OCI-LY3 (cell line): ENCODE results near the gene PEX13.

Experiments
- H2AFZ ChIP-seq: fragments of 200-600, 300-600 bp; shearing (Covaris generic); 2 replicates; pipeline ENCODE4 v1.6.0; 2014; ENCODE audit warnings: antibody characterized with exemption, low read depth, low read length
- H3K27ac ChIP-seq: fragments of 200-600, 300-600 bp; sonication (generic); 2 replicates; pipeline ENCODE4 v1.5.1; 2014; ENCODE audit warnings: mild to moderate bottlenecking, low read length, moderate library complexity, mixed read lengths
- H3K27me3 ChIP-seq: fragments of 200-600, 300-600 bp; sonication (generic); 2 replicates; pipeline ENCODE4 v1.6.1; 2014; ENCODE audit warnings: low read depth, low read length, mixed read lengths
- H3K36me3 ChIP-seq: fragments of 200-600, 300-600 bp; sonication (generic); replicated peaks from 2 replicates; pipeline ENCODE3; 2014; ENCODE audit warnings: low read depth, low read length, mixed read lengths
- H3K4me1 ChIP-seq: fragments of 300-600, 200-600 bp; sonication (generic); 2 replicates; pipeline ENCODE4 v1.6.1; 2014; ENCODE audit warnings: low read length, mixed read lengths
- H3K4me2 ChIP-seq: fragments of 200-600, 300-600 bp; sonication (generic); 2 replicates; pipeline ENCODE4 v1.6.1; 2014; ENCODE audit warnings: low read length, mixed read lengths
- H3K4me3 ChIP-seq: fragments of 300-600, 200-600 bp; sonication (generic); 2 replicates; pipeline ENCODE4 v1.5.1; 2014; ENCODE audit warnings: antibody characterized with exemption, mild to moderate bottlenecking, low read length, moderate library complexity
- H3K79me2 ChIP-seq: fragments of 300-600, 200-600 bp; shearing (Covaris generic); 2 replicates; pipeline ENCODE4 v1.6.1; 2014; ENCODE audit warnings: mild to moderate bottlenecking, low read length, mixed read lengths
- H3K9ac ChIP-seq: fragments of 300-600, 200-600 bp; shearing (Covaris generic); 2 replicates; pipeline ENCODE4 v1.6.0; 2014; ENCODE audit warnings: mild to moderate bottlenecking, low read length, moderate library complexity
- H3K9me3 ChIP-seq: fragments of 200-600, 300-600 bp; shearing (Covaris generic); 2 replicates; pipeline ENCODE4 v1.6.1; 2014; ENCODE audit warnings: low read length, mixed read lengths; ENCODE audit not compliant: insufficient read depth
- H4K20me1 ChIP-seq: fragments of 200-600, 300-600 bp; sonication (generic); 2 replicates; pipeline ENCODE4 v1.6.1; 2016; ENCODE audit warnings: low read length, mixed read lengths; ENCODE audit not compliant: insufficient read depth
- EZH2phosphoT487 ChIP-seq: fragments of 200-600 bp; shearing (Covaris generic); IDR thresholded peaks from 2 replicates; pipeline ENCODE4 v1.6.1; 2018; ENCODE audit warnings: antibody characterized with exemption, mixed run types, low read depth
- TF ChIP-seq, protein P1 (sequence below): fragments of 200-600, 300-600 bp; sonication (generic); IDR thresholded peaks from 2 replicates; pipeline ENCODE4 v1.5.1; 2014; ENCODE audit warnings: antibody characterized with exemption, low read length, low read depth

PEX13 gene, protein sequence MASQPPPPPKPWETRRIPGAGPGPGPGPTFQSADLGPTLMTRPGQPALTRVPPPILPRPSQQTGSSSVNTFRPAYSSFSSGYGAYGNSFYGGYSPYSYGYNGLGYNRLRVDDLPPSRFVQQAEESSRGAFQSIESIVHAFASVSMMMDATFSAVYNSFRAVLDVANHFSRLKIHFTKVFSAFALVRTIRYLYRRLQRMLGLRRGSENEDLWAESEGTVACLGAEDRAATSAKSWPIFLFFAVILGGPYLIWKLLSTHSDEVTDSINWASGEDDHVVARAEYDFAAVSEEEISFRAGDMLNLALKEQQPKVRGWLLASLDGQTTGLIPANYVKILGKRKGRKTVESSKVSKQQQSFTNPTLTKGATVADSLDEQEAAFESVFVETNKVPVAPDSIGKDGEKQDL

DNA sequence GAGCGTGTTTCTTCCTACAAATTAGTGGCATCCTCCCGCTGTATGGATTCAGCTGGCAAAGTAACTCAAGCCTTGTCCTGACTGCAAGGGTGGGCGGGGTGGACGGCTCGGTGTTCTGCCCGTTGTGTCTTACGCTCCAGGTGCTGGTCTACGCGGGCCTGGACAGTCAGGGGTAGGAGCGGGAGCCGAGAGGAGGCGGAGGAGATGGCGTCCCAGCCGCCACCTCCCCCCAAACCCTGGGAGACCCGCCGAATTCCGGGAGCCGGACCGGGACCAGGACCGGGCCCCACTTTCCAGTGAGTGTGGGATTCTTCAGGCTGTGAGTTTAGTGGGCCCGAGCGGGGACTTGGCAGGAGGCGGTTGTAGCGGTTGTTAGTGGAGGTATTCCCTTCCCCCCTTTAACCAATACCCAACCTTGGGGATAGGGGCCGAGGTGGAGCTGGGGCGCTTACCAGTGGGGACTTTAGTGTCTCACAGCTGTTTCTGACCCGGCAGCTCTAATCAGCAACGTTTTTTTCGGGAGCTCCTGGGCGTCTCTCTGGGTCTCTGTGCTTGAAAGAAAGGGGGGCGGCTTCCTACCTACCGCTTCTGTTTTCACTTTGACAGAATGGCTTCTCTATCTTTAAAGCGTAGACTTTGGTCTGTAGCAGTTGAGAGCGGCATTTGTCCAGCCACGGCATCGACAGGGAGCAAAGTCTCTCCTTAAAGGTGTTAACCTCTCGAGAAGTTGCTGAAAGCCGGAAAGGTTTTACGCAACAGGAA, at the start of gene PEX13, which contains the start of gene PUS10:
PEX13 (plus strand) TSS at position 165 of the 762 bp plus-strand sequence; CDS start at position 205, 40 bp downstream.
PUS10 (minus strand) TSS at position 700 of the 762 bp plus-strand sequence. CDS start 6,365 bp downstream, outside the sequence.
- Histone ChIP-seq H3K4me2 (peak within 1 kb of the TSS; percentile 80), H3K27me3 (no peaks in the 10 kb centered on the region), H3K4me3 (peak within 1 kb of the TSS; percentile 95), H3K36me3 (peaks cover 5% of the 10 kb centered on the region), H2AFZ (peak within 1 kb of the TSS; percentile 95), H3K9me3 (no peaks in the 10 kb centered on the region), H3K27ac (peak within 1 kb of the TSS; percentile 88), H4K20me1 (no peaks in the 10 kb centered on the region), H3K9ac (peak within 1 kb of the TSS; percentile 92), H3K4me1 (peaks cover 20% of the 10 kb centered on the region), H3K79me2 (peaks cover 60% of the 10 kb centered on the region)
- TF ChIP-seq EZH2phosphoT487, result no peak
- TF ChIP-seq, protein P1, sequence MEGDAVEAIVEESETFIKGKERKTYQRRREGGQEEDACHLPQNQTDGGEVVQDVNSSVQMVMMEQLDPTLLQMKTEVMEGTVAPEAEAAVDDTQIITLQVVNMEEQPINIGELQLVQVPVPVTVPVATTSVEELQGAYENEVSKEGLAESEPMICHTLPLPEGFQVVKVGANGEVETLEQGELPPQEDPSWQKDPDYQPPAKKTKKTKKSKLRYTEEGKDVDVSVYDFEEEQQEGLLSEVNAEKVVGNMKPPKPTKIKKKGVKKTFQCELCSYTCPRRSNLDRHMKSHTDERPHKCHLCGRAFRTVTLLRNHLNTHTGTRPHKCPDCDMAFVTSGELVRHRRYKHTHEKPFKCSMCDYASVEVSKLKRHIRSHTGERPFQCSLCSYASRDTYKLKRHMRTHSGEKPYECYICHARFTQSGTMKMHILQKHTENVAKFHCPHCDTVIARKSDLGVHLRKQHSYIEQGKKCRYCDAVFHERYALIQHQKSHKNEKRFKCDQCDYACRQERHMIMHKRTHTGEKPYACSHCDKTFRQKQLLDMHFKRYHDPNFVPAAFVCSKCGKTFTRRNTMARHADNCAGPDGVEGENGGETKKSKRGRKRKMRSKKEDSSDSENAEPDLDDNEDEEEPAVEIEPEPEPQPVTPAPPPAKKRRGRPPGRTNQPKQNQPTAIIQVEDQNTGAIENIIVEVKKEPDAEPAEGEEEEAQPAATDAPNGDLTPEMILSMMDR, result no peak

DNA sequence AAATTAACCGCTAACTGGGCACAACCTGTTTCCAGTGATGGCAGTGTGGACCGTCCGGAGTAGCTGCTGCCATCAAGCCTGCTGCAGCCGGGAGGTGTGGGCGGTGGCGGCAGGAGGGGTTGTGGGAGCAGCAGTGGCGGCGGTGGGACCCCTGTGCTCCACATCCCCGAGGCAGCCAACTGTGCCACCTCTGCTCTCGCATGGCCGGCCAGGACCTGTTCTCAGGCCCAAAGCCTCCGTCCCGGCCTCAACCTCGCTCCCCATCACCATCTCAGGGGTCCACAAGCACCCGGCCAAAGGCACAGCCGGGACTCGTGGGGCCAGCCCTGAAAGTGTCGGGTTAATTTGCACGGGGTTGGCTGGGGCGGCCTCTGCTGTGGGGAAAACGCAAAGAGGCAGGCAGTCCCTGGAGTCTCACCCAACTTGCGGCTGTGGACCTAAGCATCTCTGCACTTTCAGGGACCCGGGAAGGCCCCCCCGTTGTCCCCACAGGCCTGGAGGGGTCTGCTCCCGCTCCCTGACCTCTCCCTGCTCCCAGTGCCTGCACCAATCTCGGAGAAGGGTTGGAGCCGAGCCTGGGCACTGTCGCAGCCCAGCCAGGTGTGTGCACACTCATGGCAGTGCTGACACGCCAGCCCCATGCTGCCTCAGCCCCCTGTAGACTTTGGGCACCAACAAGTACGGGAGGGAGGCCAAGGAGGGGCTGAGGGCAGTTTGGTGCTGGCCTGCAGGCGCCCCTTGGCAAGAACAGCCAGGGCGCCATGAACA, 44.4 kb upstream of the PEX13 start:
- Histone ChIP-seq H3K9ac (peak overlapping the region; percentile 38; the same call in 1 of the 2 replicates), H3K4me3 (peak overlapping the region; percentile 64), H3K4me1 (peaks cover 55% of the 10 kb centered on the region), H3K27me3 (peaks cover 16% of the 10 kb centered on the region), H3K36me3 (no peaks in the 10 kb centered on the region), H3K9me3 (no peaks in the 10 kb centered on the region; the same call in 1 of the 2 replicates), H3K27ac (no peak overlapping the region), H3K4me2 (peak overlapping the region; percentile 82), H2AFZ (no peak overlapping the region), H4K20me1 (no peaks in the 10 kb centered on the region), H3K79me2 (no peaks in the 10 kb centered on the region)
- TF ChIP-seq, protein P1, result no peak
- TF ChIP-seq EZH2phosphoT487, result no peak

DNA sequence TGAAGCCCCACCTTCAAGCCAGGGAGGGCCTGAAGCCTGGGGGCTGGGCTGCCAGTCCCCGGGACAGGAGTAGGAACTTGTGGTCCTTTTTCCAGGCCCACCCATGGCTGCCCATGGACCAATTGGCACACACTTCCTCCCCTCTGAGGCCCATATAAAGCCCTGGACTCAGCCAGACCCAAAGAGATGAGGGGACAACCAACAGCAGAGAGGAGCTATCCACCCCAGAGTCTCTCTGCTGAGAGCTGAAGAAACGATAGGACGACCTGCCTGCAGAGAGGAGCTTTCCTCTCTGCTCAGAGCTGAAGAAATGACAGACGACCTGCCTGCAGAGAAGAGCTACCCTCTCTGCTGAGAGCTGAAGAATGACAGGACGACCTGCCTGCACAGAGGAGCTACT, 43.8 kb upstream of the PEX13 start:
- Histone ChIP-seq H3K4me1 (peaks cover 56% of the 10 kb centered on the region), H3K4me2 (peak overlapping the region; percentile 82), H3K4me3 (no peak overlapping the region), H2AFZ (no peak overlapping the region), H4K20me1 (no peaks in the 10 kb centered on the region), H3K27me3 (peaks cover 10% of the 10 kb centered on the region), H3K9me3 (no peaks in the 10 kb centered on the region; the same call in 1 of the 2 replicates), H3K27ac (no peak overlapping the region), H3K79me2 (no peaks in the 10 kb centered on the region), H3K9ac (no peak overlapping the region), H3K36me3 (no peaks in the 10 kb centered on the region)
- TF ChIP-seq EZH2phosphoT487, result no peak
- TF ChIP-seq, protein P1, result no peak
